HEK293 (cell line): ENCODE results near the gene FAM117B.

Source experiments
- CTCF ChIA-PET: fragments of 350-600 bp; formaldehyde crosslinking; extraction: SDS; loops from one replicate; lab custom pipeline; 2021; ENCODE audit warnings: antibody characterized with exemption; lab: Yijun Ruan, JAX
- POLR2A ChIA-PET: fragments of 300-600 bp; formaldehyde crosslinking; extraction: SDS; loops from one replicate; lab custom pipeline; 2020; ENCODE audit warnings: antibody characterized with exemption, inconsistent platforms; lab: Yijun Ruan, JAX
- H3K27ac ChIP-seq: fragments of 200-500 bp; sonication (Bioruptor generic); 2 replicates; pipeline ENCODE4 v1.5.1; 2014; ENCODE audit warnings: low read depth, low read length, control low read depth, inconsistent platforms; ENCODE audit errors: extremely low read depth
- H3K36me3 ChIP-seq, 2 experiments: fragments of 200-500 bp in 1 of 2; sonication (Bioruptor generic) in 1 of 2; 1 replicate in 1 of 2; 2 replicates in 1 of 2; pipeline ENCODE4 v1.5.1; 2014 to 2017; ENCODE audit warnings: inconsistent platforms in 2 of 2, low read length in 2 of 2; ENCODE audit not compliant: control insufficient read depth in 2 of 2, insufficient read depth in 1 of 2
- H3K4me1 ChIP-seq: fragments of 200-500 bp; sonication (Bioruptor generic); 2 replicates; pipeline ENCODE4 v1.5.1; 2014; ENCODE audit warnings: mild to moderate bottlenecking, low read length, inconsistent platforms; ENCODE audit not compliant: control insufficient read depth, insufficient read depth
- H3K4me3 ChIP-seq: 2 replicates; pipeline ENCODE4 v1.5.1; 2011; ENCODE audit warnings: low read depth, mild to moderate bottlenecking, control low read depth, low read length, moderate library complexity
- H3K9me3 ChIP-seq: fragments of 200-500 bp; sonication (Bioruptor generic); 2 replicates; pipeline ENCODE4 v1.5.1; 2014; ENCODE audit warnings: low read depth, low read length, inconsistent platforms; ENCODE audit not compliant: control insufficient read depth, insufficient read depth
- GLI4 ChIP-seq: fragments of 450-650 bp; formaldehyde crosslinking; IDR thresholded peaks from 2 replicates; pipeline ENCODE4 v1.5.1; 2016; ENCODE audit warnings: missing biosample characterization, missing genetic modification characterization
- REPIN1 ChIP-seq: fragments of 450-650 bp; formaldehyde crosslinking; IDR thresholded peaks from 2 replicates; pipeline ENCODE4 v1.5.1; 2017; ENCODE audit warnings: missing biosample characterization, missing genetic modification characterization, low read depth
- SETDB1 ChIP-seq: IDR thresholded peaks from one replicate; pipeline ENCODE4 v1.6.1; 2017; ENCODE audit warnings: mild to moderate bottlenecking, low read length, moderate library complexity, mixed read lengths; ENCODE audit not compliant: insufficient read length
- TCF7L2 ChIP-seq: IDR thresholded peaks from 2 replicates; pipeline ENCODE4 v1.6.1; 2011; ENCODE audit warnings: low read depth, mild to moderate bottlenecking, inconsistent platforms, low read length, moderate library complexity, borderline replicate concordance
- ZFP3 ChIP-seq: fragments of 450-650 bp; formaldehyde crosslinking; IDR thresholded peaks from 2 replicates; pipeline ENCODE4 v1.5.1; 2016; ENCODE audit warnings: low read depth, missing biosample characterization, missing genetic modification characterization
- ZFP41 ChIP-seq: fragments of 450-650 bp; formaldehyde crosslinking; IDR thresholded peaks from 2 replicates; pipeline ENCODE4 v1.5.1; 2016; ENCODE audit warnings: missing biosample characterization, missing genetic modification characterization, borderline replicate concordance
- ZNF175 ChIP-seq: fragments of 450-650 bp; formaldehyde crosslinking; IDR thresholded peaks from 2 replicates; pipeline ENCODE4 v1.5.1; 2016; ENCODE audit warnings: missing biosample characterization, missing genetic modification characterization
- ZNF221 ChIP-seq: fragments of 450-650 bp; formaldehyde crosslinking; IDR thresholded peaks from 2 replicates; pipeline ENCODE4 v1.5.1; 2017; ENCODE audit warnings: missing biosample characterization, missing genetic modification characterization, borderline replicate concordance
- ZNF23 ChIP-seq: fragments of 450-650 bp; formaldehyde crosslinking; IDR thresholded peaks from 2 replicates; pipeline ENCODE4 v1.5.1; 2016; ENCODE audit warnings: missing biosample characterization, missing genetic modification characterization, borderline replicate concordance
- ZNF274 ChIP-seq, 2 experiments: fragments of 200-500 bp in 1 of 2; fragments of 450-650 bp in 1 of 2; sonication (Bioruptor generic) in 1 of 2; formaldehyde crosslinking in 1 of 2; IDR thresholded peaks; 2 replicates each; pipeline versions ENCODE4 v1.5.1 to v1.6.1; 2014 to 2016; ENCODE audit warnings: borderline replicate concordance in 1 of 2, inconsistent platforms in 1 of 2, low read length in 1 of 2, missing biosample characterization in 1 of 2, missing genetic modification characterization in 1 of 2
- ZNF335 ChIP-seq: fragments of 450-650 bp; formaldehyde crosslinking; conservative IDR thresholded peaks from 2 replicates; pipeline ENCODE4 v1.5.1; 2016; ENCODE audit warnings: missing biosample characterization, missing genetic modification characterization
- ZNF394 ChIP-seq: fragments of 450-650 bp; formaldehyde crosslinking; IDR thresholded peaks from 2 replicates; pipeline ENCODE4 v1.5.1; 2016; ENCODE audit warnings: missing biosample characterization, missing genetic modification characterization, mild to moderate bottlenecking, moderate library complexity, borderline replicate concordance
- ZNF416 ChIP-seq: fragments of 450-650 bp; formaldehyde crosslinking; IDR thresholded peaks from 2 replicates; pipeline ENCODE4 v1.5.1; 2016; ENCODE audit warnings: missing biosample characterization, missing genetic modification characterization
- ZNF514 ChIP-seq: fragments of 450-650 bp; formaldehyde crosslinking; IDR thresholded peaks from 2 replicates; pipeline ENCODE4 v1.5.1; 2016; ENCODE audit warnings: missing biosample characterization, missing genetic modification characterization
- ZNF560 ChIP-seq: fragments of 450-650 bp; formaldehyde crosslinking; IDR thresholded peaks from 2 replicates; pipeline ENCODE4 v1.5.1; 2017; ENCODE audit warnings: missing biosample characterization, missing genetic modification characterization, borderline replicate concordance
- ZNF600 ChIP-seq: fragments of 450-650 bp; formaldehyde crosslinking; IDR thresholded peaks from 2 replicates; pipeline ENCODE4 v1.5.1; 2016; ENCODE audit warnings: missing biosample characterization, missing genetic modification characterization
- ZNF670 ChIP-seq: fragments of 450-650 bp; formaldehyde crosslinking; IDR thresholded peaks from 2 replicates; pipeline ENCODE4 v1.5.1; 2016; ENCODE audit warnings: missing biosample characterization, missing genetic modification characterization, low read depth
- TF ChIP-seq, protein P1 (sequence below): fragments of 450-650 bp; formaldehyde crosslinking; IDR thresholded peaks from 2 replicates; pipeline ENCODE4 v1.5.1; 2016; ENCODE audit warnings: missing biosample characterization, missing genetic modification characterization, borderline replicate concordance
- TF ChIP-seq, protein P2 (sequence below): fragments of 450-650 bp; formaldehyde crosslinking; IDR thresholded peaks from 2 replicates; pipeline ENCODE4 v1.5.1; 2016; ENCODE audit warnings: missing biosample characterization, missing genetic modification characterization
- TF ChIP-seq, protein P3 (sequence below): fragments of 450-650 bp; formaldehyde crosslinking; IDR thresholded peaks from 2 replicates; pipeline ENCODE4 v1.5.1; 2016; ENCODE audit warnings: missing biosample characterization, missing genetic modification characterization

FAM117B gene

DNA sequence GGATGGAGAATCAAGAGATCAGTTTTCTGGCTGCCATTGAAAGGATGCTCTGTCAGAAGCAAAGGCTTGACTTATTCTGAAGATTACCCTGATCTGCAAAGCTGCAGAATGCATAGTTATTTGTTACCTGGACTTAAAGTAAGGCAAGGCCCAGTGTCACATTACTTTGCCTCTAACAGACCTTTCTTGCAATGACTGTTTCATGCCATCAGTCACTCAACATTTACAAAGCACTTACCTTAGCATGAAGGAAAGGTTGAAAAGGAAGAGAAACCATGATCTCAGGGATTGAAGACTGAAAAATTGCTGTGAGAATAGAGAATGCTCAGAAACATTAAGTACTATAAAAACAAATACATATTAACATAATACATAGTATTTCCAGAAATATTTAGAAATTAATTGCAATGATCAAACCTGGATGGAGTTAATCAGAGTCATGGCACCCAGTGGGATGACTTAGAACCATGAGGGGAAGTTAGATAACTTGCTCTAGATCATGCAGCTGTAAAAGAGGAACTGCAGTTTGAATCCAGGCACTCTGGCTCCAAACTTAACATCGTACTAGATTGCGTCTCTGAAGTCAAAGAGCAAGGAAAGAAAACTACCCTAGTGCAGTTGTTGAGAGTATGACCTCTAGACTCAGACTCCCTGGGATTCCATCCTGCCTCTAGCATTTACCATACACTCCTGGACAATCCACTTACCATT lies 26.5 kb upstream of the FAM117B start:
- ChIA-PET POLR2A (no interaction called here), CTCF (no interaction called here)
- no peak overlapping the region for H3K4me3 ChIP-seq
- TF ChIP-seq GLI4 (tag by site-specific recombination): no peak
- TF ChIP-seq ZNF394 (tag by site-specific recombination): no peak
- TF ChIP-seq, protein P1, sequence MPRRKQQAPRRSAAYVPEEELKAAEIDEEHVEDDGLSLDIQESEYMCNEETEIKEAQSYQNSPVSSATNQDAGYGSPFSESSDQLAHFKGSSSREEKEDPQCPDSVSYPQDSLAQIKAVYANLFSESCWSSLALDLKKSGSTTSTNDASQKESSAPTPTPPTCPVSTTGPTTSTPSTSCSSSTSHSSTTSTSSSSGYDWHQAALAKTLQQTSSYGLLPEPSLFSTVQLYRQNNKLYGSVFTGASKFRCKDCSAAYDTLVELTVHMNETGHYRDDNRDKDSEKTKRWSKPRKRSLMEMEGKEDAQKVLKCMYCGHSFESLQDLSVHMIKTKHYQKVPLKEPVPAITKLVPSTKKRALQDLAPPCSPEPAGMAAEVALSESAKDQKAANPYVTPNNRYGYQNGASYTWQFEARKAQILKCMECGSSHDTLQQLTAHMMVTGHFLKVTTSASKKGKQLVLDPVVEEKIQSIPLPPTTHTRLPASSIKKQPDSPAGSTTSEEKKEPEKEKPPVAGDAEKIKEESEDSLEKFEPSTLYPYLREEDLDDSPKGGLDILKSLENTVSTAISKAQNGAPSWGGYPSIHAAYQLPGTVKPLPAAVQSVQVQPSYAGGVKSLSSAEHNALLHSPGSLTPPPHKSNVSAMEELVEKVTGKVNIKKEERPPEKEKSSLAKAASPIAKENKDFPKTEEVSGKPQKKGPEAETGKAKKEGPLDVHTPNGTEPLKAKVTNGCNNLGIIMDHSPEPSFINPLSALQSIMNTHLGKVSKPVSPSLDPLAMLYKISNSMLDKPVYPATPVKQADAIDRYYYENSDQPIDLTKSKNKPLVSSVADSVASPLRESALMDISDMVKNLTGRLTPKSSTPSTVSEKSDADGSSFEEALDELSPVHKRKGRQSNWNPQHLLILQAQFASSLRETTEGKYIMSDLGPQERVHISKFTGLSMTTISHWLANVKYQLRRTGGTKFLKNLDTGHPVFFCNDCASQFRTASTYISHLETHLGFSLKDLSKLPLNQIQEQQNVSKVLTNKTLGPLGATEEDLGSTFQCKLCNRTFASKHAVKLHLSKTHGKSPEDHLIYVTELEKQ (tag by site-specific recombination): no peak
- no peak for TF ChIP-seq ZNF416 (tag by site-specific recombination)
- no peak for TF ChIP-seq REPIN1
- no peak for TF ChIP-seq ZFP41 (tag by site-specific recombination)
- TF ChIP-seq, protein P2, sequence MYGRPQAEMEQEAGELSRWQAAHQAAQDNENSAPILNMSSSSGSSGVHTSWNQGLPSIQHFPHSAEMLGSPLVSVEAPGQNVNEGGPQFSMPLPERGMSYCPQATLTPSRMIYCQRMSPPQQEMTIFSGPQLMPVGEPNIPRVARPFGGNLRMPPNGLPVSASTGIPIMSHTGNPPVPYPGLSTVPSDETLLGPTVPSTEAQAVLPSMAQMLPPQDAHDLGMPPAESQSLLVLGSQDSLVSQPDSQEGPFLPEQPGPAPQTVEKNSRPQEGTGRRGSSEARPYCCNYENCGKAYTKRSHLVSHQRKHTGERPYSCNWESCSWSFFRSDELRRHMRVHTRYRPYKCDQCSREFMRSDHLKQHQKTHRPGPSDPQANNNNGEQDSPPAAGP (tag by site-specific recombination): no peak
- TF ChIP-seq ZNF560 (tag by site-specific recombination): no peak
- no peak for TF ChIP-seq ZNF175
- TF ChIP-seq ZFP3 (tag by site-specific recombination): no peak
- no peak for TF ChIP-seq ZNF514
- TF ChIP-seq ZNF600 (tag by site-specific recombination): no peak
- TF ChIP-seq TCF7L2: no peak
- no peak for TF ChIP-seq SETDB1
- no peak for TF ChIP-seq ZNF23 (tag by site-specific recombination)
- no peak for TF ChIP-seq ZNF221 (tag by site-specific recombination)
- TF ChIP-seq ZNF670 (tag by site-specific recombination): no peak
- TF ChIP-seq, protein P3, sequence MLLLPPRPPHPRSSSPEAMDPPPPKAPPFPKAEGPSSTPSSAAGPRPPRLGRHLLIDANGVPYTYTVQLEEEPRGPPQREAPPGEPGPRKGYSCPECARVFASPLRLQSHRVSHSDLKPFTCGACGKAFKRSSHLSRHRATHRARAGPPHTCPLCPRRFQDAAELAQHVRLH (tag by site-specific recombination): no peak
- no peak for TF ChIP-seq ZNF335 (tag by site-specific recombination)
- TF ChIP-seq ZNF274 (IDR thresholded peaks at IDR 0.05; ENCODE audit: low read length): no peak
- no peak for TF ChIP-seq ZNF274 (tag by site-specific recombination; IDR thresholded peaks at IDR 0.05; ENCODE audit: borderline replicate concordance)
- H3K36me3 ChIP-seq: no peaks in the 10 kb centered on the region
- no peaks in the 10 kb centered on the region for H3K9me3 ChIP-seq
- H3K27ac ChIP-seq: no peak overlapping the region
- no peaks in the 10 kb centered on the region for H3K4me1 ChIP-seq
